ENCODE data around the gene CSMD2. TPM values are rescaled to one million over a fixed set of nuclear protein-coding genes. Genes with fewer than 3 reads are reported as not detected.

Gene CSMD2
- total and polyA plus RNA-seq, 2 of the 4 experiments (the other 2 are of a cell fraction), result under 0.01 to 0.36 TPM

GRCh38 chr1:34122080-34122932 is 42.7 kb downstream of the CSMD2 start:
- H3K14ac ChIP-seq (replicated peaks; ENCODE audit: low read depth, low read length), result no peak overlapping the region
- WGBS, 2 experiments (ENCODE audit: extremely low coverage in 2 of 2, insufficient read length in 1 of 2), result no CpG with 5 or more reads among the region's 10 CpGs
- in situ Hi-C loops (cut with MboI; ENCODE audit: low sequenced_read_pairs), result no loop called here
- BruUV-seq (replicated peaks), result no TSS peak
- H3K23ac ChIP-seq (ENCODE audit: low read depth, low read length), result no peak overlapping the region
- ATAC-seq (ENCODE audit: low read depth) (no peak), DNase-seq (no peak)
- H3K9me3 ChIP-seq (ENCODE audit: control insufficient read depth, insufficient read depth, low read length), result peaks cover 20% of the 10 kb centered on the region
- H3K27ac ChIP-seq (ENCODE audit: insufficient read depth, low read length), result no peak overlapping the region
- H4K5ac ChIP-seq (ENCODE audit: low read depth, low read length), result no peak overlapping the region
- no peak overlapping the region for H4K8ac ChIP-seq (ENCODE audit: low read depth in 2 of 2, low read length in 2 of 2)
- H3K9me1 ChIP-seq (ENCODE audit: insufficient read depth, low read length), result no peaks in the 10 kb centered on the region
- no peak overlapping the region for H2AK9ac ChIP-seq (replicated peaks; ENCODE audit: low read depth, low read length, poor library complexity)
- no peaks in the 10 kb centered on the region for H3K4me1 ChIP-seq (ENCODE audit: control insufficient read depth, insufficient read depth, low read length)
- H3K36me3 ChIP-seq (ENCODE audit: control insufficient read depth, insufficient read depth, low read length), result no peaks in the 10 kb centered on the region
- H3K4ac ChIP-seq (ENCODE audit: low read depth, low read length), result no peak overlapping the region
- dilution Hi-C loops (cut with HindIII; ENCODE audit: low sequenced_read_pairs, unreplicated experiment), result no loop called here
- H4K91ac ChIP-seq (ENCODE audit: insufficient read depth, low read depth, low read length), result no peak overlapping the region
- no peak overlapping the region for H3K9ac ChIP-seq (ENCODE audit: low read depth, low read length)
- no peak overlapping the region for H3K56ac ChIP-seq (ENCODE audit: extremely low read depth, insufficient read depth, low read length)
- H3K79me1 ChIP-seq (ENCODE audit: low read depth in 1 of 2, low read length in 2 of 2), result no peaks in the 10 kb centered on the region
- H2BK120ac ChIP-seq (ENCODE audit: low read depth, low read length), result no peak overlapping the region
- H3K4me3 ChIP-seq (ENCODE audit: insufficient read depth, low read depth, low read length), result no peak overlapping the region
- H3K18ac ChIP-seq (ENCODE audit: low read depth, low read length), result no peak overlapping the region
- no peak overlapping the region for H3K4me2 ChIP-seq (ENCODE audit: low read depth, low read length)
- no peak overlapping the region for H2AFZ ChIP-seq (replicated peaks; ENCODE audit: low read length, poor library complexity)
- TF ChIP-seq BHLHE40 (IDR thresholded peaks at IDR 0.05; ENCODE audit: low read depth, low read length) (no peak), POLR2A (IDR thresholded peaks at IDR 0.05; ENCODE audit: low read depth, low read length) (no peak), RCOR1 (IDR thresholded peaks at IDR 0.05; ENCODE audit: insufficient replicate concordance, low read length) (no peak), CEBPB (IDR thresholded peaks at IDR 0.05; ENCODE audit: low read depth, low read length) (no peak), NFE2L2 (IDR thresholded peaks at IDR 0.05; ENCODE audit: low read depth, low read length) (no peak), USF2 (IDR thresholded peaks at IDR 0.05; ENCODE audit: low read depth, low read length) (no peak), MAZ (IDR thresholded peaks at IDR 0.05; ENCODE audit: borderline replicate concordance, low read depth, low read length) (no peak), RAD21 (IDR thresholded peaks at IDR 0.05; ENCODE audit: low read length) (no peak), FOS (IDR thresholded peaks at IDR 0.05; ENCODE audit: low read depth, low read length) (no peak), SMC3 (IDR thresholded peaks at IDR 0.05; ENCODE audit: low read depth, low read length) (no peak)
- H2AK5ac ChIP-seq (ENCODE audit: low read depth, low read length), result no peak overlapping the region
- no peaks in the 10 kb centered on the region for H3K27me3 ChIP-seq (ENCODE audit: control insufficient read depth, insufficient read depth, low read length)
- no peaks in the 10 kb centered on the region for H4K20me1 ChIP-seq (ENCODE audit: insufficient read depth, low read length)
- POLR2A ChIA-PET (ENCODE audit: unreplicated experiment), result no interaction called here
- H2BK5ac ChIP-seq (ENCODE audit: low read depth, low read length, poor library complexity, severe bottlenecking), result no peak overlapping the region
- intact Hi-C loops (cut with micrococcal nuclease), result no loop called here
- CTCF ChIA-PET, result no interaction called here
- H2BK15ac ChIP-seq (ENCODE audit: low read depth, low read length), result no peak overlapping the region
- no peak overlapping the region for H2BK20ac ChIP-seq (ENCODE audit: low read depth, low read length)
